PC-3 (cell line): ENCODE results near the gene CLIC2. TPM values are rescaled to one million over a fixed set of nuclear protein-coding genes. Genes with fewer than 3 reads are reported as not detected.
"Not testable (repeated sequence)": the region's sequence is repeated elsewhere in the genome, so short reads cannot be mapped to it uniquely, and the experiment has no call there.

Source experiments
- ATAC-seq: fragments of 200-7000 bp; cut with Tn5 transposase; 2 replicates; pipeline ENCODE4 v1.9.1; 2020; ENCODE audit warnings: mild to moderate bottlenecking, moderate library complexity
- Bru-seq: library from RNA; stranded (reverse); fragments of 400-500 nt; gene quantifications from one replicate; lab custom pipeline; 2021; lab: Mats Ljungman, UMichigan
- BruChase-seq, 2 experiments: library from RNA; stranded (reverse); fragments of 400-500 nt; gene quantifications; one replicate each; lab custom pipeline; 2021; lab: Mats Ljungman, UMichigan
- BruUV-seq: library from RNA; stranded (reverse); fragments of 400-500 nt; replicated peaks from 2 replicates; lab custom pipeline; 2021; lab: Mats Ljungman, UMichigan
- CTCF ChIA-PET: fragments of 300-600 bp; sonication (Branson Sonifier 250); formaldehyde crosslinking; loops from one replicate; lab custom pipeline; 2022; ENCODE audit warnings: antibody characterized with exemption; lab: Charles Lee
- POLR2A ChIA-PET: fragments of 300-600 bp; sonication (Branson Sonifier 250); formaldehyde crosslinking; loops from one replicate; lab custom pipeline; 2022; ENCODE audit warnings: antibody characterized with exemption; ENCODE audit not compliant: unreplicated experiment; lab: Charles Lee
- DNase-seq: peaks from one replicate; pipeline ENCODE4 v3.0.0-alpha.2; 2015
- H2AFZ ChIP-seq: fragments of 300-600 bp; sonication (generic); 2 replicates; pipeline ENCODE4 v1.6.0; 2016; ENCODE audit warnings: antibody characterized with exemption, low read length
- H3F3A ChIP-seq: fragments of 300-600 bp; sonication (generic); one replicate; pipeline ENCODE4 v1.6.0; 2017; ENCODE audit warnings: antibody characterized with exemption, low read length, control low read depth, mild to moderate bottlenecking; ENCODE audit not compliant: unreplicated experiment
- H3K27ac ChIP-seq: fragments of 300-600 bp; sonication (generic); 2 replicates; pipeline ENCODE4 v1.5.1; 2016; ENCODE audit warnings: mild to moderate bottlenecking, low read length
- H3K27me3 ChIP-seq: fragments of 300-600 bp; sonication (generic); 2 replicates; pipeline ENCODE4 v1.6.1; 2016; ENCODE audit warnings: low read length, mixed read lengths
- H3K36me3 ChIP-seq: fragments of 300-600 bp; sonication (generic); 2 replicates; pipeline ENCODE4 v1.6.1; 2016; ENCODE audit warnings: low read depth, mixed run types, low read length, mixed read lengths
- H3K4me1 ChIP-seq: fragments of 300-600 bp; sonication (generic); 2 replicates; pipeline ENCODE4 v1.5.1; 2016; ENCODE audit warnings: low read length; ENCODE audit not compliant: insufficient read depth
- H3K4me2 ChIP-seq: fragments of 300-600 bp; sonication (generic); 2 replicates; pipeline ENCODE4 v1.6.0; 2016; ENCODE audit warnings: low read length
- H3K4me3 ChIP-seq: fragments of 300-600 bp; sonication (generic); 2 replicates; pipeline ENCODE4 v1.5.1; 2016; ENCODE audit warnings: mild to moderate bottlenecking, low read length, mixed read lengths
- H3K79me2 ChIP-seq: fragments of 300-600 bp; sonication (generic); 2 replicates; pipeline ENCODE4 v1.6.1; 2017; ENCODE audit warnings: low read length, mixed read lengths
- H3K9ac ChIP-seq: fragments of 300-600 bp; sonication (generic); 2 replicates; pipeline ENCODE4 v1.6.0; 2016; ENCODE audit warnings: mild to moderate bottlenecking, low read length
- H3K9me2 ChIP-seq: fragments of 300-600 bp; sonication (generic); replicated peaks from 2 replicates; pipeline ENCODE4 v1.6.1; 2016; ENCODE audit warnings: mixed run types, low read length, mixed read lengths
- H3K9me3 ChIP-seq: fragments of 300-600 bp; sonication (generic); 2 replicates; pipeline ENCODE4 v1.6.1; 2016; ENCODE audit warnings: low read length, mixed read lengths
- H4K20me1 ChIP-seq: fragments of 300-600 bp; sonication (generic); 2 replicates; pipeline ENCODE4 v1.6.1; 2016; ENCODE audit warnings: low read length, mixed read lengths
- CTCF ChIP-seq: fragments of 300-600 bp; sonication (generic); conservative IDR thresholded peaks from 2 replicates; pipeline ENCODE4 v1.5.1; 2017; ENCODE audit warnings: antibody characterized with exemption, low read depth, mild to moderate bottlenecking, low read length
- EZH2 ChIP-seq: fragments of 300-600 bp; sonication (generic); IDR thresholded peaks from one replicate; pipeline ENCODE4 v1.6.1; 2017; ENCODE audit warnings: antibody characterized with exemption, mild to moderate bottlenecking, low read length; ENCODE audit not compliant: unreplicated experiment
- EZH2phosphoT487 ChIP-seq: fragments of 300-600 bp; sonication (generic); IDR thresholded peaks from 2 replicates; pipeline ENCODE4 v1.6.1; 2018; ENCODE audit warnings: mild to moderate bottlenecking, antibody characterized with exemption, low read length, borderline replicate concordance
- intact Hi-C: fragments of 100-400 bp; cut with micrococcal nuclease; formaldehyde crosslinking; loops from 2 replicates; pipeline ENCODE4 v1.9.0; 2023
- long read RNA-seq: library from polyadenylated mRNA; unstranded; transcript quantifications from one replicate; pipeline ENCODE4 v2.0.0, GENCODE V29; 2021; ENCODE audit not compliant: unreplicated experiment
- total RNA-seq: library from RNA; depleted of rRNA; stranded (reverse); fragments of >200 nt; gene quantifications from 2 replicates; pipeline ENCODE4 v1.2.3, GENCODE V29; 2014; rRNA removed

The CLIC2 gene
- total RNA-seq: not detected in 2 replicates
- Bru-seq, nascent RNA: percentile 20 among the genes with signal in this experiment
- percentile 23 among the genes with signal in this experiment for BruChase-seq, experiment 1, labeled RNA remaining after a 6-hour chase
- percentile 36 among the genes with signal in this experiment for BruChase-seq, experiment 2, labeled RNA remaining after a 2-hour chase
- long read RNA-seq: 0 reads

DNA sequence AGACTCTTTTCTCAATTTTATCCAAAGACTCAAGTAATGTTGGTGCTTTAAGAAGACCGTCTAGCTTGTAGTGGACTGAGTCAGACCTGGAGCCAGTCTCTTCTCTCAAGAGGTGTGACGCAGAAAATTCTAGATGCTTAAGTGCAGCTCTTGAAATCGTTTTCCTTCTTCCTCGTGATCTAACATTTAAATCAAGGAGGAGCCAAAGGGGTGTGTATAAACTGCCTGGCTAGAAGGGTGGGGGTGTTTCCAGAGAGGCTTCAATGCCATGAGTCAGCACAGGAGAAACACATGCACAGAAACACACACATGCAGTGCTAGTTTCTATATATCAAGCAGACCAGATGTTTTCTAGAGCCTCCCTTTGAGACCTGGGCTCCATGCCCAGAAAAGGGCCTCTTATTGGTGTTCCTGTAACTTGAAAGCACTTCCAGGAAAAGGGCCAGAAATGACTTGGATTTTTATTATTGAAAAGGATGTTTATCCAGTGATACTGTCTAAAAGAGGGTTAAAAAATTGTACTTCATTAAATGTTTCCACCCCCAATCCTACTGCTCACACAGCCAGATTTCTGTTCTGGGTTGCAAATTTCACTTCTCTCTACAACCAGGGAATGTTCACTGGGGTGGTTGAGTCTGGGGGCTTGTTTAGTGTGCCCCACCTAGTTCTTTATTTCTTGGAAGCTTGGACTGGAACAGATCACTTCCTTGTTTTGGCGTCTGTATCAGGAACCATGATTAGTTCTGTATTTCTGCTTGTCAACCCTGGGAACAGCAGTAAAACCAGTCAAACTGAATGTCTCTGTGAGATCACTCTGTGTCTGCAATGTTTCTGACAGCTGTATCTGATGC is at the start of gene CLIC2:
Gene CLIC2, minus strand, starts transcription at position 129 of the 851 bp plus-strand sequence. CDS start 187 bp downstream, outside the sequence.
- intact Hi-C loops: no loop called here
- Histone ChIP-seq H3K9me3 (no peaks in the 10 kb centered on the region), H3K79me2 (no peaks in the 10 kb centered on the region), H3K27ac (no peak within 1 kb of the TSS), H2AFZ (no peak within 1 kb of the TSS), H4K20me1 (no peaks in the 10 kb centered on the region), H3K27me3 (no peaks in the 10 kb centered on the region), H3K4me3 (no peak within 1 kb of the TSS), H3K4me1 (no peaks in the 10 kb centered on the region), H3F3A (no peaks in the 10 kb centered on the region), H3K9me2 (no peaks in the 10 kb centered on the region), H3K4me2 (no peak within 1 kb of the TSS), H3K36me3 (no peaks in the 10 kb centered on the region), H3K9ac (no peak within 1 kb of the TSS)
- DNase-seq (peak; percentile 21), ATAC-seq (peak; percentile 48; the same call in 1 of the 2 replicates)
- no peak for TF ChIP-seq CTCF
- TF ChIP-seq EZH2phosphoT487: no peak
- TF ChIP-seq EZH2: no peak
- no TSS peak for BruUV-seq
- ChIA-PET CTCF (no interaction called here), POLR2A (no interaction called here)

DNA sequence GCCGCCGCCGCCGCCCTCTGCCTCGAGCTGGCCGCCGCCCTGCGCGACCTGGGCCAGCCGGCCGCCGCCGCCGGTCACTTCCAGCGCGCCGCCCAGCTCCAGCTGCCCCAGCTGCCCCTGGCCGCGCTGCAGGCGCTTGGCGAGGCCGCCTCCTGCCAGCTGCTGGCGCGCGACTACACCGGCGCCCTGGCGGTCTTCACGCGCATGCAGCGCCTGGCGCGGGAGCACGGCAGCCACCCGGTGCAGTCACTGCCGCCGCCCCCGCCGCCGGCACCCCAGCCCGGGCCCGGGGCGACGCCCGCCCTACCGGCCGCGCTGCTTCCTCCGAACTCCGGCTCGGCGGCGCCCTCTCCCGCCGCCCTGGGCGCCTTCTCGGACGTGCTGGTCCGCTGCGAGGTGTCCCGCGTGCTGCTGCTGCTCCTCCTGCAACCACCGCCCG is 48.1 kb upstream of the CLIC2 start:
- H3K79me2 ChIP-seq, H3K27me3 ChIP-seq, H3F3A ChIP-seq, H4K20me1 ChIP-seq, H3K4me3 ChIP-seq, H3K27ac ChIP-seq, H3K4me1 ChIP-seq, POLR2A ChIA-PET, H2AFZ ChIP-seq, H3K9ac ChIP-seq, CTCF ChIA-PET, H3K36me3 ChIP-seq, H3K9me2 ChIP-seq, intact Hi-C loops, DNase-seq, H3K4me2 ChIP-seq, BruUV-seq, H3K9me3 ChIP-seq: not testable (repeated sequence)
- peak; percentile 52 for ATAC-seq

DNA sequence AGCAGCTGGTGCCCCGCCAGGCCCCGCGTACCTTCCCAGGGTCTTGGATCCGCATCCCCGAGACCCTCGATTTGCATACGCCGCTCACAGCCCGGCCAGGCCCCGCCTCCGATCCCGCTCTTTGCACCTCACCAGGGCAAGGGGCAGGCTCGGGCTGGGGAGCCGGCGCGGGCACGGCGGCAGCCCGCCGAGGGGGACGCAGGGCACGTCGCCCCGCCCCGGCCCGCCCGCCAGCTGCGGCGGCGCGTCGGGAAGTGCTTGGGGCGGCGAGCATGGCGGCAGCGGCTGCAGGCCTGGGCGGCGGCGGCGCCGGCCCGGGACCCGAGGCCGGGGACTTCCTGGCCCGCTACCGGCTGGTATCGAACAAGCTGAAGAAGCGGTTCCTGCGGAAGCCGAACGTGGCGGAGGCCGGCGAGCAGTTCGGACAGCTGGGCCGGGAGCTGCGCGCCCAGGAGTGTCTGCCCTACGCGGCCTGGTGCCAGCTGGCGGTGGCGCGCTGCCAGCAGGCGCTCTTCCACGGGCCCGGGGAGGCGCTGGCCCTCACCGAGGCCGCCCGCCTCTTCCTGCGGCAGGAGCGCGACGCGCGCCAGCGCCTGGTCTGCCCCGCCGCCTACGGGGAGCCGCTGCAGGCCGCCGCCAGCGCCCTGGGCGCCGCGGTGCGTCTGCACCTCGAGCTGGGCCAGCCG is 47.6 kb upstream of the CLIC2 start, which contains the start of gene F8A2:
Gene F8A2, plus strand, starts transcription at position 253 of the 686 bp plus-strand sequence. Its CDS starts 20 bp downstream, at position 273.
- ATAC-seq: peak; percentile 80
- H3K4me3 ChIP-seq, H4K20me1 ChIP-seq, H3K27me3 ChIP-seq, CTCF ChIA-PET, H3K27ac ChIP-seq, H3K36me3 ChIP-seq, H3K9me2 ChIP-seq, BruUV-seq, H3K4me2 ChIP-seq, H3K9ac ChIP-seq, H3K4me1 ChIP-seq, intact Hi-C loops, H2AFZ ChIP-seq, DNase-seq, POLR2A ChIA-PET, H3K79me2 ChIP-seq, H3F3A ChIP-seq, H3K9me3 ChIP-seq: not testable (repeated sequence)

GRCh38 chrX:155379802-155380201 is 45.4 kb upstream of the CLIC2 start:
- H2AFZ ChIP-seq, H3K36me3 ChIP-seq, DNase-seq, H3K79me2 ChIP-seq, H3F3A ChIP-seq, H3K4me1 ChIP-seq, H3K9me2 ChIP-seq, H3K9ac ChIP-seq, H4K20me1 ChIP-seq, H3K4me2 ChIP-seq, POLR2A ChIA-PET, CTCF ChIA-PET, intact Hi-C loops, H3K27ac ChIP-seq, H3K4me3 ChIP-seq, BruUV-seq, ATAC-seq, H3K27me3 ChIP-seq, H3K9me3 ChIP-seq: not testable (repeated sequence)

DNA sequence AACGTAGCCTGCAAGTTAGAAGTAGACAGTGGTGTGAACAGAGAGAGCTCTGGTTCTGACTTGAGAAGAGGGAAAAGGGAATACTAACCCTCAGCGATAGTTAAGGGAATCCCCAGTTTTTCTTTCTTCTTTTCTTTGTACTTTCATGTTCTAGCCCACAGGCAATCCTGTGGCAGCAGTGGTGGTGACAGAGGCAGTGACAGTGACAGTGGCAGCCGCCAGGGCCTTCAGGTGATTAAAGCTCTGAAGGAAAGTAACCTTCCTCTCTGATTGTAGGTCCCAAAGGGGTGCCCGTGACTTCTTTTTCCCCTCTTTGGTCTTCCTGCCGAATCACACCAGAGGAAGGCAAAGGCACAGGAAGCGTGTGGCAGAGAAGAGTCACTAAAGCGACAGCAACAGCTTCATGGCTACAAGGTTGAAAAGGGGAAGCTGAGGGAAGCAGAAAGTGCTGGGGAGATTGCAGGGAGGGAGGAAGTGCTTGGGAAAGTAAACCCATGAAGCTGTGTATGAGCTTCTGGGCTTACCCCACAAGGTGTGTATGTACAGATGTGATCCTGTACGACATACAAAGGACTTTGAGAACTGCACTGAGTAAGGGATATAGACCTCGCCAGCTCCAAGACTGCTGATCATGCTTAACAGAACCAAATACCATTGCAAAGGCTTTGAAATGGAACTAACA is 39.5 kb upstream of the CLIC2 start:
- H3K4me3 ChIP-seq, H3K4me2 ChIP-seq, H3K4me1 ChIP-seq, H3K79me2 ChIP-seq, H3K27me3 ChIP-seq, CTCF ChIA-PET, H3K9me2 ChIP-seq, H3K9ac ChIP-seq, H3K36me3 ChIP-seq, H3K27ac ChIP-seq, ATAC-seq, POLR2A ChIA-PET, H4K20me1 ChIP-seq, intact Hi-C loops, H3K9me3 ChIP-seq, H3F3A ChIP-seq, H2AFZ ChIP-seq, BruUV-seq, DNase-seq: not testable (repeated sequence)
